Stimulated activated CD4-positive, alpha-beta T cell treated with anti-CD3 and anti-CD28 coated beads, Interleukin-4, amount 100 ng/mL, for 1 hour (primary cell): ENCODE measurements around the gene MAB21L3.
"Not testable (repeated sequence)": the region's sequence is repeated elsewhere in the genome, so short reads cannot be mapped to it uniquely, and the experiment has no call there.

Source experiments
- DNase-seq: peaks from one replicate; pipeline ENCODE4 v3.0.0-alpha.2; 2020

MAB21L3 gene

DNA sequence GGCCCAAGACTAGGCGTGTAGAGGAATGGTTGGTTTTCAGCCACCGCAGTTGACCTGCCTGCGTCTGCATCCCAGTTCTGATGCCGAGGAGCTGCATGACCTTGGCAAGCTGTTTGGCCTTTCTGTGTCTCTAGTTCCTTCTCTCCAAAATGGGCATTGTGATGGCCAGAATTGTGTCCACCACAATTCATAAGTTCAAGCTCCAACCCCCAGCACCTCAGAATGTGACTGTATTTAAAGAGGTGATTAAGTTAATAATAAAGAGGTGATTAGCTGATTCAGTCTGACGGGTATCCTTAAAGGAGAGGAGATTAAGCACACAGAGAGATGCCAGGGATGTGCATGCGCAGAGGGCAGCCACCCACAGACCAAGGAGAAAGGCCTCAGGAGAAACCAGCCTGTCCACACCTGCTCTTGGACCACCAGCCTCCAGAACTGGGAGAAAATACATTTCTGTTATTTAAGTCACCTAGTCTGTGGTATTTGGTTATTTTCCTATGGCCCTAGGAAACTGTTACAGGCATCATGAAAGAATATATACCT lies 28.5 kb downstream of the MAB21L3 start:
- no peak for DNase-seq

GRCh38 chr1:116144151-116144550 lies 33.0 kb downstream of the MAB21L3 start:
- no peak for DNase-seq

DNA sequence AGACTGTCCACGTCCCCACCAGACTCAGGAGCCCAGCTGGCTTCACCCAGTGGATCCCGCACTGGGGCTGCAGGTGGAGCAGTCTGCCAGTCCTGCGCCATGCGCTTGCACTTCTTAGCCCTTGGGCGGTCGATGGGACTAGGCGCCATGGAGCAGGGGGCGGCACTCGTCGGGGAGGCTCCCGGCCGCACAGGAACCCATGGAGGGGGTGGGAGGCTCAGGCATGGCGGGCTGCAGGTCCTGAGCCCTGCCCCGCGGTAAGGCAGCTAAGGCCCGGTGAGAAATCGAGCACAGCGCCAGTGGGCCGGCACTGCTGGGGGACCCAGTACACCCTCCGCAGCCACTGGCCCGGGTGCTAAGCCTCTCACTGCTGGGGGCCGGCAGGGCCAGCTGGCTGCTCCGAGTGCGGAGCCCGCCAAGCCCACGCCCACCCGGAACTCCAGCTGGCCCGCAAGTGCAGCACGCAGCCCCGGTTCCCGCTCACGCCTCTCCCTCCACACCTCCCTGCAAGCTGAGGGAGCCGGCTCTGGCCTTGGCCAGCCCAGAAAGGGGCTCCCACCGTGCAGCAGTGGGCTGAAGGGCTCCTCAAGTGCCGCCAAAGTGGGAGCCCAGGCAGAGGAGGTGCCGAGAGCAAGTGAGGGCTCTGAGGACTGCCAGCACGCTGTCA lies 35.4 kb downstream of the MAB21L3 start:
- DNase-seq: not testable (repeated sequence)

- DNase-seq: no peak
Observed at GRCh38 chr1:116147114-116147510, 35.9 kb downstream of the MAB21L3 start.

DNA sequence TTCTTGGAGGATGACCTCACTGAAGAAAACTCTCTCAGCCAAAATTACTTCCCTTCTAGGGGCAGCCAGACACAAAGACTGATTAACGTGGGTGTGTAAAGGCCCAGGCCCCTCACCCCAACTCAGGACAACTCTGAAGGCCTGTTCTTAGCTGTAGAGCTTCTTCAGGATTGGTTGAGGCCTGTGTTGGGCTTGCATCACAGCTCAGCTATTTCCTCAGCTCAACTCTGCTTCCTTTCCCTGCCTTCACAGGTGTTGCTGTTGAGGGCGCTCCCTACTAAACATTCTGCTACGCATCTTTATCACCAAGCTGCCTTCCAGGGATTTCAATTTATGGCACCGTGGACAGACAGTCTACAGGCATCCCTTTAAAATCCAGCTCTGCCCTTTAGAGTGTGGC lies 36.8 kb downstream of the MAB21L3 start:
- no peak for DNase-seq

DNA sequence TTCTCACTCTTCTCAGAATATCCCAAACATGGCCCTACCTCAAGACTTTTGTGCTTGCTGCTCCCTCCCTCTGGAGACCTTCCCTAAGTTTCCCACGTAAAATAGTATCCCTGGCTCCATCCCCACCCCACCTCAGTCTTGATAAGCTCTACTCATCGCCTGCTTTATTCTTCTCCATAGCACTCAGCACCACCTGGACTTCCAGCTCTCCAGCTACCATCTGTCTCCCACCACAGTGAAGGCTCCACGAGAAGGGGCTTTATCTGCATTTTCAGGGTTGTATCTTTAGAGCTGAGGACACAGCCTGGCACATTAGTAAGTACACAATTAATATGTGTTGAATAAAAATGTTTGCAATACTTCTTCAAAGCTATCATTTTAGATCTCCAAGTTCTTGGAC lies 37.8 kb downstream of the MAB21L3 start:
- no peak for DNase-seq

- no peak for DNase-seq
Observed at GRCh38 chr1:116150368-116150767, 39.2 kb downstream of the MAB21L3 start.

DNA sequence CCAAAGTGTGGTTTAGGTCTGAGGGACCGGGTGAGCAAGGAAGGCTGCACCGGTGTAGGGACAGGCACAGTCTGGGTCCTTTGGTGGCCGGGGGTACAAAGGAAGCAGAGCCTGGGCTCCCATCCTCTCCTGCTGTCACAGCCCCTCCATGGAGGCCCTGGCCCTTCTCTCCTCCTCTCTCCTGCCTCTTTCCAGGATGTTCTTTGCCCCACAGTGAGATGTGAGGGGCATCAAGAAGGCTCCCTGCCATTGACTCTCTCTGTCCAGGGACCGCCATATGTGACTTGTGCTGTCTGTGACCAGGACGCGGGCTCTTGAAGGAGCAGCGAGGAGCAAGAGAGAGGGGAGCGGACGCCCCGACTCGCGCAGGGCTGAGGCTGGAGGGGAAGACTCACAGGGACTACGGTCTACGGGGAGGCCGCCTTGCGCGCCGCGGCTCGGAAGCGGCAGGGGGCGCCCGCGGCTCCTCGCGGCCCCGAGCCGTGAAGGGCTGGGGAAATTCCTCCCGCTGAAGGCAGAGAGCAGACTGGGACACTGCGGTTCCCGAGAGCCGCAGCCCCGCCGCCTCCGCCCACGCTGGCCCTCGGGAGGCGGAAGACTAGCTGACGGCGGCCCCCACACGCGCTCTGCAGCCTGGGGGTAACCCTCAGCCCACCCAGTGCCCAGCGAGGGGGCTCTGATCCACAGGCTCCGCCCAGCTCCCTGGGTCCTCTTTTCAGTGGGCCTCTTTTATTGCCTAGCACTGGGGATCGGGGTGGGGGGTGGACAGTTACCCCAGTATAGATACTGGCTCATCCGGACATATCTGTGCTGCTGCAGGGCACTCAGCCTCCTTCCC lies 40.8 kb downstream of the MAB21L3 start:
- DNase-seq: peak; percentile 79

DNA sequence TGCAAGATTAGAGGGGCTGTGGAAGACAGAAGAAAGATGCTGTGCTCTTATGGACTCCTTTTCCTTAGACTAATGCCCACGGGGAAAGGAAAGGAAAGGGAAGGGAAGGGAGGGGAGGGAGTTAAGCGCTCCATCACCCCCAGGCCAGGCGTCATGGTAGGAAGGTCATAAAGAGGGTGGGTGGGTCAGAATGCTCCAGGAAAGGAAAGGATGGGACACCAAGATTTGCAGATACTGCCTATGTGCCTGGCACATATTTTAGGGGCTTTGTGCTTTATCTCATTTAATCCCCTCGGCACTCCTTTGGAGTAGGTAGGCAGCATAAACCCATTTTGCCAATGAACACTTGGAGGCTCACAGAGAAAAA lies 41.4 kb downstream of the MAB21L3 start:
- DNase-seq: no peak

GRCh38 chr1:116152950-116153691 lies 41.9 kb downstream of the MAB21L3 start:
- no peak for DNase-seq

DNA sequence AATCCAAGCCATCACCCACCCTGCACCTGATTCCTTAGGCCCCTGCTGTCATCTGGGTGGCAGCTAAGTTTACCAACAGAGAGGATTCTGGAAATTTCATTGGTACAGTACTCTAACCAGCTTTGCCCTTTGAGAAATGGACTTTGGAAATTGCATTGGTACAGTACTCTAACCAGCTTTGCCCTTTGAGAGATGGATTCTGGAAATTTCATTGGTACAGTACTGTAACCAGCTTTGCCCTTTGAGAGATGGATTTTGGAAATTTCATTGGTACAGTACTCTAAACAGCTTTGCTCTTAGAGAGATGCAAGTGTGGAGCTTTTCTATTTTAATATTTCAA lies 42.5 kb downstream of the MAB21L3 start:
- DNase-seq: no peak

DNA sequence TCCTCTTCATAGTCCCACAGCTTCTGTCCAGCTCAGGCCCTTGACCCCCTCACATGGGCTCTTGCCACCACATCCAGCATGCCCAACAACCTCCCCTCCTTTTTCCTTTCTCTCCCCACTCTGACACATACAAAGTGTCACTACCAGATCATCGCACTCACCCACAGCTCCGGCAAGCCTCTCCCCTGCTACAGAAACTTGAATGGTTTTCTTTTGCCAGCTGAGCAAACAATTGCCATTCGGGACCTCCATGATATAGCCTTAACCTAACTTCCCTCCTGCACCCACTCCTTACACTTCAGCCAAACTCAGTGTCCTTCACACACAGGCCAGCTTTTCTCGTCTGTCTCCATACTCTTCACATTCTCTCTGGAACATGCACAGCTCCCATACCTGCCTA lies 43.3 kb downstream of the MAB21L3 start:
- DNase-seq: no peak

DNA sequence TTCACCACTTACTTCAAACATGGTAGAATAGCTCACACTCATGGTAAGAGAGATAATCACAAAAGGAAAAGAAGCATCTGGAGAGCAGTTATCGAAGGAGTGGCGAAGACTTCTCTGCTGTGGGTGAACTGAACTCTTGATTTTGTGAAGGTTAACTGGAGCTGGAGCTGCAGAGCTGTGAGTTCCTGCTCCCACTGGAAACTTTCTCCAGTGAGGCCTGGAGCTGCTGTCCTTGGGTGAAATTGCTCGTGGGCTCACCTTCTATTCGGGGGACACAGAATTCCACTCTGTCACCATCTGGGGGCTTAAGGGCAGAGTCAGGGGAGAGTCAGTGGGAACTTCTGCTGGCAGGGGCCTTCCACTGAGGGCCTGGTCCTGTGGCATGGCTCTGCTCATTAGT lies 45.9 kb downstream of the MAB21L3 start:
- DNase-seq: no peak

DNA sequence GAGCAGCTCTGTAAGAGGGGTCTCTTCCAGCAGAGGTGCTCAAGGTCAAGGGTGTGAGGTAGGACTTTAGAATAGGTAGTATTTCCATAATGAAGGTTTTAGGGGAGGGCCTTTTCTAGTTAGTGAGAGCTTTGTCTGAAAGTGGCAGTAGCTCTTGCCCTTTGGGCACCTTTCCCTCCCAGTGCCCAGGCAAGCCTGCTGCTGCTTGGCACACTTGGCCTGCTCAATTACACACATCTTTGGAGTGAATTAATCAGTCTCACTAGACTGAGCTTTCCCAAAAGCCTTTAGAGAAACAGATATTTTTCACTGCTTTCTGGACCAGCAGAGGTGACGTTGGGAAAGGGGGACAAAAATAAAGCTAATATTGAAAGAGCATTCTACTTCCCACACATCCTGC lies 48.0 kb downstream of the MAB21L3 start:
- no peak for DNase-seq

GRCh38 chr1:116159611-116160010 lies 48.4 kb downstream of the MAB21L3 start:
- DNase-seq: no peak

- no peak for DNase-seq
Observed at GRCh38 chr1:116161390-116161789, 50.2 kb downstream of the MAB21L3 start.

- DNase-seq: no peak
Observed at GRCh38 chr1:116161877-116162390, 50.7 kb downstream of the MAB21L3 start.

- no peak for DNase-seq
Observed at GRCh38 chr1:116163533-116163932, 52.3 kb downstream of the MAB21L3 start.

GRCh38 chr1:116164150-116164549 lies 53.0 kb downstream of the MAB21L3 start:
- DNase-seq: no peak

DNA sequence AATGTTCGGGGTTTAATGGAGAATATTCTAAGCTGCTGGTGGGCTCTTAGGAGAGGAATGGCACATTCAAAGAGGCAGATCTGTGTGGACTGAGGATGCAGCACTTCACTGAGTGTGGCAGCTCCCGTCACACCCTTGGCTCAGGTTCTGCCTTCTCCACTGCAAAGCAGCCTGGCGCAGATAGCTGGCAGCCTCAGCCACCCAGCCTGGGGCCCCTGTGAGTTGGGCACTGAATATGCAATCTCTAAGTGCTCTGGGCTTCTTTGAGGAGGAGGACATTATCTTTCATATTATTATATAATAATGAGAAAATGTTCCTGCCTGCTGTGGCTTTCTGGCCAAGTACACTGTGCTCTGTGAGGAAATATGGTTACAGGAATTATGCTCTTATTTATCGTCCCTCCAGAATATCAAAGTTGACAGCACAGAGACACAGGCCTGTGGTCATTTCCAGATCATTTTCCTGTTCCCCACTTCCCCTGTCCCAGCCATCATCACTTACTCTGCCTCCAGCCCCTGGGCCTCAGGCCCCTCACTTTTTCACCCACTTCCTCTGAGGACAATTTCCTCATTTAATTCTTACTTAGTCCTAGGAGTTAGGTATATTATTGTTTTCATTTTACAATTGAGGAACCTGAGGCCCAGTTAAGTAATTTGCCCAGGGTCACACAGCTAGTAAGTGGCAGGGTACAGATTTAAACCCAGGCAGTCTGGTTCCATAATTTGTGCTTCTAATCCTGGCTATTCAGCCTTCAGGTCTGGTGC lies 53.6 kb downstream of the MAB21L3 start:
- DNase-seq: no peak

GRCh38 chr1:116165572-116165971 lies 54.4 kb downstream of the MAB21L3 start:
- no peak for DNase-seq

DNA sequence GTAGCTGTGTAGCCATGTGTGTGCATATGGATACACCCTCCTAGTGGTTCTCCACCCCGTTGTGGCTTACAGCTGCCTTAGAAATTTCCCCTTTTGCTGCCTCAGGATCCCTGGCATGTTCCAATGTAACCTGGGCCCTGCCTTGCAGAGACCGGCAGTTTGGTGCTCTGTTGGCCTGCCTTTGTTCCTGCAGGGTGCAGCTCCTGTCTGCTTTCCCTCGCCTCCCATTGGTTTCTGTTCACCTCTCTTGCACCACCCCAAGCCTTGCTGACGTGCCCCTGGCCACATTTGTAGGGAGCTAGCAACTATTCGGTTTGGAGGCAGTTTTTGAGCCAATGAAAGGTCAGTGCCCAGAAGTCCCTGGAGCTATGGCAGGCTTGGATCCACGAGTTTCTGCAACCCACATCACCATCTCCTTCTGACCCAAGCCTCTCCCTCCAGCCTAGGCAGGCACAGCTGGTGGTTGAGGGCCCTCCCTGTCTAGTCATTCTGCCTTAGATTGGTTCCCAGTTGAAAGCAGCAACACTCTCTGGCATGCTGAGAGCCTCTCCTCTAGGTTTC lies 54.9 kb downstream of the MAB21L3 start:
- DNase-seq: no peak
